ENCODE measurements around the gene SPPL3.
"Not testable (repeated sequence)": the region's sequence is repeated elsewhere in the genome, so short reads cannot be mapped to it uniquely, and the experiment has no call there.

Gene SPPL3

GRCh38 chr12:120902846-120903411 lies 1.2 kb downstream of the SPPL3 start:
- TF ChIP-seq CTCF (IDR thresholded peaks at IDR 0.05) (no peak), ZFX (IDR thresholded peaks at IDR 0.05; ENCODE audit: borderline replicate concordance) (no peak)
- peak overlapping the region; percentile 76 for H3K27ac ChIP-seq

- no peak overlapping the region for H3K27ac ChIP-seq
- TF ChIP-seq CTCF (IDR thresholded peaks at IDR 0.05) (no peak), ZFX (IDR thresholded peaks at IDR 0.05; ENCODE audit: borderline replicate concordance) (no peak)
Observed at GRCh38 chr12:120901818-120902217, 2.3 kb downstream of the SPPL3 start.

GRCh38 chr12:120901101-120901500 lies 3.1 kb downstream of the SPPL3 start:
- not testable (repeated sequence) for H3K27ac ChIP-seq

GRCh38 chr12:120895532-120895931 lies 8.6 kb downstream of the SPPL3 start:
- no peak overlapping the region for H3K27ac ChIP-seq
- TF ChIP-seq ZFX (IDR thresholded peaks at IDR 0.05; ENCODE audit: borderline replicate concordance) (no peak), CTCF (IDR thresholded peaks at IDR 0.05) (no peak)

GRCh38 chr12:120892265-120892664 lies 11.9 kb downstream of the SPPL3 start:
- no peak overlapping the region for H3K27ac ChIP-seq
- TF ChIP-seq CTCF (IDR thresholded peaks at IDR 0.05): no peak
- TF ChIP-seq ZFX (IDR thresholded peaks at IDR 0.05; ENCODE audit: borderline replicate concordance): no peak

- no peak overlapping the region for H3K27ac ChIP-seq
- TF ChIP-seq ZFX (IDR thresholded peaks at IDR 0.05; ENCODE audit: borderline replicate concordance) (no peak), CTCF (IDR thresholded peaks at IDR 0.05) (no peak)
Observed at GRCh38 chr12:120890963-120891362, 13.2 kb downstream of the SPPL3 start.

GRCh38 chr12:120887253-120888043 lies 16.7 kb downstream of the SPPL3 start:
- TF ChIP-seq ZFX (IDR thresholded peaks at IDR 0.05; ENCODE audit: borderline replicate concordance) (no peak), CTCF (IDR thresholded peaks at IDR 0.05) (no peak)
- no peak overlapping the region for H3K27ac ChIP-seq

Measured in 22Rv1 (cell line).